ENCODE data around the gene SERINC5. TPM values are rescaled to one million over a fixed set of nuclear protein-coding genes. Genes with fewer than 3 reads are reported as not detected.

The SERINC5 gene
- total and polyA plus RNA-seq, 4 donors, result 6.2 to 84.5 (median 23.9) TPM

DNA sequence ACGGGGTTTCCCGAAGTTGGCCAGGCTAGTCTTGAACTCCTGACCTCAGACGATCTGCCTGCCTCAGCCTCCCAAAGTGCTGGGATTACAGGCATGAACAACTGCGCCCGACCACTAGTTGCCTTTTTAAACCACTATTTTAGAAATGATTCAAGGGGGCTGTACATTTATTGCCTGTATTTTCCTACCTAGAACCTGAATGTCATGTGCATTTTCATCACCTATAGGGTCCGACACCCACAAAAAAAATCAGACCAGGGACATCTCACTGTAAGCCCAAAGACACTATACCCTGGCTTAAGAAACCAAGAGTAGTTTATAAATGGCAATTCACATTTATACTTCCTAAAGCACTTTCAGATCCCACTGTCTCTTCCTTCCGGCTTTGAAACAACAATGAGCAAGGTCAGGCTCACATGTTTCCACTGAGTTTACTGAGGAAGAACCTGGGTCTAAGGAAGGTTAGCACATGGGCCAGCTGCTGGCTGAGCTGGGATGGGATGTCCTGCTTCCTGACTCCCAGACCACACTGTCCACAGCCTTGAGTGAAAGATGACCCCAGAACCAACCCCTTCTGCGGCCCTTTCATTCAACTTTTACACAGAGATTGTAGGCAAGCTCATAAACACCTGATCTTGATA is 87.3 kb downstream of the SERINC5 start:
- H3K36me3 ChIP-seq (ENCODE audit: control insufficient read depth in 4 of 4, insufficient read depth in 4 of 4, low read length in 4 of 4), result peaks cover 7 to 39% (median 16%) of the 10 kb centered on the region in 4 donors
- peaks cover 0 to 16% (median 3%) of the 10 kb centered on the region in 5 donors for H3K4me1 ChIP-seq (ENCODE audit: control insufficient read depth in 5 of 5, insufficient read depth in 5 of 5, low read length in 5 of 5)
- no peaks in the 10 kb centered on the region for H3K27me3 ChIP-seq (ENCODE audit: control insufficient read depth in 3 of 3, insufficient read depth in 3 of 3, low read length in 2 of 3)
- H3K27ac ChIP-seq (ENCODE audit: low read depth in 1 of 2, low read length in 1 of 2), result no peak overlapping the region
- no peak overlapping the region for H3K9ac ChIP-seq (ENCODE audit: insufficient read depth in 1 of 2, low read length in 2 of 2)
- no peak overlapping the region for H3K4me3 ChIP-seq
- DNase-seq, result peak in 2 of 3 donors; percentile 34 to 36
- H3K9me3 ChIP-seq (ENCODE audit: control insufficient read depth in 4 of 4, insufficient read depth in 3 of 4, low read length in 3 of 4), result no peaks in the 10 kb centered on the region
- TF ChIP-seq, protein P1, sequence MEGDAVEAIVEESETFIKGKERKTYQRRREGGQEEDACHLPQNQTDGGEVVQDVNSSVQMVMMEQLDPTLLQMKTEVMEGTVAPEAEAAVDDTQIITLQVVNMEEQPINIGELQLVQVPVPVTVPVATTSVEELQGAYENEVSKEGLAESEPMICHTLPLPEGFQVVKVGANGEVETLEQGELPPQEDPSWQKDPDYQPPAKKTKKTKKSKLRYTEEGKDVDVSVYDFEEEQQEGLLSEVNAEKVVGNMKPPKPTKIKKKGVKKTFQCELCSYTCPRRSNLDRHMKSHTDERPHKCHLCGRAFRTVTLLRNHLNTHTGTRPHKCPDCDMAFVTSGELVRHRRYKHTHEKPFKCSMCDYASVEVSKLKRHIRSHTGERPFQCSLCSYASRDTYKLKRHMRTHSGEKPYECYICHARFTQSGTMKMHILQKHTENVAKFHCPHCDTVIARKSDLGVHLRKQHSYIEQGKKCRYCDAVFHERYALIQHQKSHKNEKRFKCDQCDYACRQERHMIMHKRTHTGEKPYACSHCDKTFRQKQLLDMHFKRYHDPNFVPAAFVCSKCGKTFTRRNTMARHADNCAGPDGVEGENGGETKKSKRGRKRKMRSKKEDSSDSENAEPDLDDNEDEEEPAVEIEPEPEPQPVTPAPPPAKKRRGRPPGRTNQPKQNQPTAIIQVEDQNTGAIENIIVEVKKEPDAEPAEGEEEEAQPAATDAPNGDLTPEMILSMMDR (IDR thresholded peaks at IDR 0.05; ENCODE audit: control extremely low read depth, extremely low read depth), result no peak
- ATAC-seq (ENCODE audit: insufficient read depth, low FRiP score), result no peak
- WGBS, 2 donors, result 89 to 93% methylated on average over 8 of the region's 8 CpGs

DNA sequence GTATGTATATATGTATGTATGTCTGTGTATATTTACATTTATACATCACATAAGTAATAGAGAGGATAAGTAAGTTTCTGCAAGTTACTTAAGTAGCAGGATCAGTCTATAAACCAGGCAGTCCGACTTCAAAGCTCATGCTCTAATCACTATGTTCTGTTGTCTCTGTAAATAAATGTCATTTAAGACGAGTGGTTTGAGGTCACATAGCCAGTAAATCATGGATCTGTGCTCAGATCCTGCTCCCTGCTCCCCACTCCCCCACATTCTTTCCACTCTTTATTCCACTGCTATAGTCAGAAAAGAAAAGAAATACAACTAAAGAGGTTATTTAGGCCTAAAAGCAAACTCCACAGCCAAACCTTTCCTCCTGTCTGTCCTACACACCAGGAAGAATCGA is 90.4 kb downstream of the SERINC5 start:
- H3K4me1 ChIP-seq (ENCODE audit: control insufficient read depth in 5 of 5, insufficient read depth in 5 of 5, low read length in 5 of 5), result peaks cover 0 to 6% (median 0%) of the 10 kb centered on the region in 5 donors
- TF ChIP-seq, protein P1 (IDR thresholded peaks at IDR 0.05; ENCODE audit: control extremely low read depth, extremely low read depth), result no peak
- H3K9ac ChIP-seq (ENCODE audit: insufficient read depth in 1 of 2, low read length in 2 of 2), result no peak overlapping the region
- WGBS, 2 donors, result 62 to 75% methylated on average over 3 of the region's 3 CpGs
- no peaks in the 10 kb centered on the region for H3K27me3 ChIP-seq (ENCODE audit: control insufficient read depth in 3 of 3, insufficient read depth in 3 of 3, low read length in 2 of 3)
- peaks cover 0 to 2% (median 0%) of the 10 kb centered on the region in 4 donors for H3K9me3 ChIP-seq (ENCODE audit: control insufficient read depth in 4 of 4, insufficient read depth in 3 of 4, low read length in 3 of 4)
- no peak for DNase-seq
- ATAC-seq (ENCODE audit: insufficient read depth, low FRiP score), result no peak
- H3K4me3 ChIP-seq, result no peak overlapping the region
- H3K36me3 ChIP-seq (ENCODE audit: control insufficient read depth in 4 of 4, insufficient read depth in 4 of 4, low read length in 4 of 4), result peaks cover 4 to 54% (median 23%) of the 10 kb centered on the region in 4 donors
- H3K27ac ChIP-seq (ENCODE audit: low read depth in 1 of 2, low read length in 1 of 2), result no peak overlapping the region

DNA sequence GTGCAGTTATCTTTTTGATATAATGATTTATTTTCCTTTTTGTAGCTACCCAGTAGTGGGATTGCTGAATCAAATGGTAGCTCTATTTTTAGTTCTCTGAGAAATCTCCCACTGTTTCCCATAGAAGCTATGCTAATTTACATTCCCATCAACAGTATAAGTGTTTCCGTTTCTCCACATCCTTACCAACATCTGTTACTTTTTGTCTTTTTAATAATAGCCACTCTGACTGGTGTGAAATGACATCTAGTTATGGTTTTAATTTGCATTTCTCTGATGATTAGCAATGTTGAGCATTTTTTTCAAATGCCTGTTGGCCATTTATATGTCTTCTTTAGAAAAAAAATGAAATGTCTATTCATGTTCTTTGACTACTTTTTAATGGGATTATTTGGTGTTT is 94.7 kb downstream of the SERINC5 start:
- no peak for ATAC-seq (ENCODE audit: insufficient read depth, low FRiP score)
- WGBS, 2 donors, result 97% methylated on average over 1 of the region's 1 CpG

More for the DNA sequence above, 94.7 kb downstream of the SERINC5 start:
- Histone ChIP-seq H3K9ac (ENCODE audit: insufficient read depth in 1 of 2, low read length in 2 of 2) (no peak overlapping the region), H3K27me3 (ENCODE audit: control insufficient read depth in 3 of 3, insufficient read depth in 3 of 3, low read length in 2 of 3) (no peaks in the 10 kb centered on the region), H3K9me3 (ENCODE audit: control insufficient read depth in 4 of 4, insufficient read depth in 3 of 4, low read length in 3 of 4) (peaks cover 0 to 2% (median 0%) of the 10 kb centered on the region in 4 donors), H3K27ac (ENCODE audit: low read depth in 1 of 2, low read length in 1 of 2) (no peak overlapping the region), H3K36me3 (ENCODE audit: control insufficient read depth in 4 of 4, insufficient read depth in 4 of 4, low read length in 4 of 4) (peaks cover 4 to 44% (median 15%) of the 10 kb centered on the region in 4 donors), H3K4me3 (no peak overlapping the region), H3K4me1 (ENCODE audit: control insufficient read depth in 5 of 5, insufficient read depth in 5 of 5, low read length in 5 of 5) (peaks cover 0 to 6% (median 0%) of the 10 kb centered on the region in 5 donors)
- DNase-seq, result no peak
- TF ChIP-seq, protein P1 (IDR thresholded peaks at IDR 0.05; ENCODE audit: control extremely low read depth, extremely low read depth), result no peak

All from lung (tissue), 12 donors.